A549 (cell line): ENCODE measurements around the gene CLIP2. TPM values are rescaled to one million over a fixed set of nuclear protein-coding genes. Genes with fewer than 3 reads are reported as not detected.
"Not testable (repeated sequence)": the region's sequence is repeated elsewhere in the genome, so short reads cannot be mapped to it uniquely, and the experiment has no call there.

ENCODE experiments used
- ATAC-seq, 2 experiments: fragments of 200-7000 bp in 1 of 2; fragments of >200 bp in 1 of 2; cut with Nextera tagmentation in 1 of 2; cut with Tn5 transposase in 1 of 2; 3 replicates each; pipeline versions ENCODE4 v1.8.0 to v1.9.1; 2018 to 2020; ENCODE audit warnings: mild to moderate bottlenecking in 1 of 2, moderate library complexity in 1 of 2
- CTCF ChIA-PET: fragments of 300-600 bp; sonication (Branson Sonifier 250); formaldehyde crosslinking; extraction: SDS; loops from one replicate; lab custom pipeline; 2021; ENCODE audit warnings: antibody characterized with exemption, inconsistent platforms; lab: Yijun Ruan, JAX
- POLR2A ChIA-PET: fragments of 350-600 bp; formaldehyde crosslinking; extraction: SDS; loops from one replicate; lab custom pipeline; 2021; ENCODE audit warnings: antibody characterized with exemption, inconsistent platforms; lab: Yijun Ruan, JAX
- DNase-seq, 2 experiments: peaks; one replicate each; pipeline versions ENCODE4 v3.0.0 to v3.0.0-alpha.2; 2011 to 2016; ENCODE audit warnings: low read depth in 1 of 2, low spot score in 1 of 2
- FAIRE-seq: peaks from 2 replicates; lab custom pipeline; 2011; peaks lifted over from hg19 to GRCh38; lab: Jason Lieb, UNC
- H3K27ac ChIP-seq, 2 experiments: fragments of >200 bp; sonication (Bioruptor Twin); formaldehyde crosslinking; 3 replicates each; pipeline ENCODE4 v1.5.1; 2016 to 2017
- H3K4me1 ChIP-seq: fragments of >200 bp; sonication (Bioruptor Twin); formaldehyde crosslinking; 3 replicates; pipeline ENCODE4 v1.6.1; 2016
- H3K4me2 ChIP-seq: fragments of >200 bp; sonication (Bioruptor Twin); formaldehyde crosslinking; 3 replicates; pipeline ENCODE4 v1.6.1; 2016
- H3K4me3 ChIP-seq: fragments of >200 bp; sonication (Bioruptor Twin); formaldehyde crosslinking; 3 replicates; pipeline ENCODE4 v1.5.1; 2016
- H3K9me3 ChIP-seq: fragments of >200 bp; sonication (Bioruptor Twin); formaldehyde crosslinking; 3 replicates; pipeline ENCODE4 v1.6.1; 2016
- ATOH8 ChIP-seq: fragments of 250-450 bp; sonication (Bioruptor Pico); IDR thresholded peaks from 2 replicates; pipeline ENCODE4 v1.5.0; 2020; ENCODE audit warnings: low read depth, mild to moderate bottlenecking, moderate library complexity
- BHLHE40 ChIP-seq: IDR thresholded peaks from 2 replicates; pipeline ENCODE4 v1.6.1; 2012; ENCODE audit warnings: low read depth, low read length, inconsistent platforms
- CBX2 ChIP-seq: fragments of 200-600 bp; sonication (generic); IDR thresholded peaks from 2 replicates; pipeline ENCODE4 v1.6.1; 2016; ENCODE audit warnings: low read depth, mild to moderate bottlenecking, borderline replicate concordance
- CHD4 ChIP-seq: fragments of 200-600 bp; sonication (generic); IDR thresholded peaks from 2 replicates; pipeline ENCODE4 v1.6.1; 2016; ENCODE audit warnings: antibody characterized with exemption, mild to moderate bottlenecking, borderline replicate concordance
- ESRRA ChIP-seq: fragments of 150-350 bp; IDR thresholded peaks from 2 replicates; pipeline ENCODE4 v1.6.1; 2014; ENCODE audit warnings: mild to moderate bottlenecking, low read length, borderline replicate concordance
- JUN ChIP-seq, 2 experiments: fragments of >200 bp; sonication (Bioruptor Twin); formaldehyde crosslinking; IDR thresholded peaks; 2 replicates in 1 of 2; 3 replicates in 1 of 2; pipeline ENCODE4 v1.6.1; 2016 to 2017
- JUNB ChIP-seq: fragments of >200 bp; sonication (Bioruptor Twin); formaldehyde crosslinking; IDR thresholded peaks from 2 replicates; pipeline ENCODE4 v1.6.1; 2016
- MYC ChIP-seq: IDR thresholded peaks from 2 replicates; pipeline ENCODE4 v1.6.1; 2012; ENCODE audit warnings: mild to moderate bottlenecking, inconsistent platforms, low read length, improper control_type of control experiment, borderline replicate concordance
- NFE2L2 ChIP-seq: fragments of 150-350 bp; conservative IDR thresholded peaks from 2 replicates; pipeline ENCODE4 v1.6.1; 2014; ENCODE audit warnings: low read length
- RAD21 ChIP-seq, 2 experiments: fragments of >200 bp in 1 of 2; sonication (Bioruptor Twin) in 1 of 2; formaldehyde crosslinking in 1 of 2; IDR thresholded peaks in 1 of 2; conservative IDR thresholded peaks in 1 of 2; 2 replicates in 1 of 2; 3 replicates in 1 of 2; pipeline ENCODE4 v1.6.1; 2012 to 2018; ENCODE audit warnings: inconsistent platforms in 1 of 2
- SMC3 ChIP-seq: fragments of >200 bp; sonication (Bioruptor Twin); formaldehyde crosslinking; IDR thresholded peaks from 3 replicates; pipeline ENCODE4 v1.6.1; 2018; ENCODE audit warnings: inconsistent platforms
- WGBS: methylation state at CpG from one replicate; pipeline ENCODE4 v1.1.6; 2017; ENCODE audit errors: missing lambda C conversion rate; 5-methylcytosine and 5-hydroxymethylcytosine counted together
- polyA plus RNA-seq, 4 experiments: library from polyadenylated mRNA; depleted of rRNA in 3 of 4; stranded (reverse); fragments of >200 nt; fragmentation: RNase III in 1 of 4; extraction: RNeasy Plus Mini Kit Qiagen cat#74134 plus additional on column Dnase treatment in 1 of 4; gene quantifications; 2 replicates in 3 of 4; 3 replicates in 1 of 4; pipeline ENCODE4 v1.2.3, GENCODE V29; 2011 to 2017
- TF ChIP-seq, protein P1 (sequence below): fragments of >200 bp; sonication (Bioruptor Twin); formaldehyde crosslinking; IDR thresholded peaks from 3 replicates; pipeline ENCODE4 v1.5.1; 2016
- TF ChIP-seq, protein P2 (sequence below): fragments of 150-350 bp; IDR thresholded peaks from 2 replicates; pipeline ENCODE4 v1.6.1; 2014; ENCODE audit warnings: low read depth, mild to moderate bottlenecking, low read length
- TF ChIP-seq, protein P3 (sequence below): IDR thresholded peaks from 2 replicates; pipeline ENCODE4 v1.6.1; 2012

Gene CLIP2
- polyA plus RNA-seq, 2 of the 4 experiments (the other 2 are of a cell fraction), result 3.7 to 17.0 TPM

- Histone ChIP-seq H3K4me3 (no peak overlapping the region), H3K27ac (0 out of 6 replicates have a peak overlapping the region, but pooled peaks of 1 of the 2 experiments have one; percentile 13), H3K4me2 (no peak overlapping the region), H3K4me1 (peaks cover 2% of the 10 kb centered on the region), H3K9me3 (no peaks in the 10 kb centered on the region)
- FAIRE-seq, result no peak
- CTCF ChIA-PET, result interaction anchor here (0.6 to 5.2 kb wide), 12 partner anchors 9 to 743 kb away, joined by 3 to 60 read pairs (median 4); no protein-coding TSS in a partner anchor
- no peak for DNase-seq
- TF ChIP-seq CHD4, result no peak
- no peak for TF ChIP-seq JUNB
- no peak for TF ChIP-seq CBX2
- no peak for TF ChIP-seq NFE2L2
- TF ChIP-seq BHLHE40, result no peak
- no peak for TF ChIP-seq ESRRA
- TF ChIP-seq JUN (IDR thresholded peaks at IDR 0.05), result no peak
- WGBS, result 85% methylated on average over 3 of the region's 3 CpGs
- ATAC-seq, result no peak; a peak in 1 of 6 replicates
- POLR2A ChIA-PET, result no interaction called here
Measured at GRCh38 chr7:74412603-74413002, 123.4 kb downstream of the CLIP2 start.

GRCh38 chr7:74414595-74415333 lies 125.6 kb downstream of the CLIP2 start:
- H3K4me3 ChIP-seq, CTCF ChIA-PET, FAIRE-seq, H3K4me2 ChIP-seq, H3K9me3 ChIP-seq, POLR2A ChIA-PET, H3K4me1 ChIP-seq, ATAC-seq, DNase-seq, H3K27ac ChIP-seq: not testable (repeated sequence)
- no CpG with 5 or more reads among the region's 7 CpGs for WGBS

GRCh38 chr7:74417419-74417971 lies 128.3 kb downstream of the CLIP2 start:
- FAIRE-seq (no peak), DNase-seq (peak; percentile 77 to 95), ATAC-seq (peak; percentile 94 to 97)
- ChIA-PET CTCF (interaction anchor here (0.6 to 3.4 kb wide), 43 partner anchors 8 to 629 kb away, joined by 3 to 85 read pairs (median 4); no protein-coding TSS in a partner anchor), POLR2A (no interaction called here)
- Histone ChIP-seq H3K27ac (peak overlapping the region; percentile 70 to 81), H3K4me3 (no peak overlapping the region), H3K4me2 (peak overlapping the region; percentile 34), H3K4me1 (peaks cover 9% of the 10 kb centered on the region), H3K9me3 (no peaks in the 10 kb centered on the region)
- TF ChIP-seq SMC3 (peak; percentile 98), ATOH8 (no peak), MYC (no peak), RAD21 (conservative IDR thresholded peaks at IDR 0.05 in 1 of 2, IDR thresholded peaks at IDR 0.05 in 1 of 2) (peak; percentile 99)
- TF ChIP-seq, protein P1, sequence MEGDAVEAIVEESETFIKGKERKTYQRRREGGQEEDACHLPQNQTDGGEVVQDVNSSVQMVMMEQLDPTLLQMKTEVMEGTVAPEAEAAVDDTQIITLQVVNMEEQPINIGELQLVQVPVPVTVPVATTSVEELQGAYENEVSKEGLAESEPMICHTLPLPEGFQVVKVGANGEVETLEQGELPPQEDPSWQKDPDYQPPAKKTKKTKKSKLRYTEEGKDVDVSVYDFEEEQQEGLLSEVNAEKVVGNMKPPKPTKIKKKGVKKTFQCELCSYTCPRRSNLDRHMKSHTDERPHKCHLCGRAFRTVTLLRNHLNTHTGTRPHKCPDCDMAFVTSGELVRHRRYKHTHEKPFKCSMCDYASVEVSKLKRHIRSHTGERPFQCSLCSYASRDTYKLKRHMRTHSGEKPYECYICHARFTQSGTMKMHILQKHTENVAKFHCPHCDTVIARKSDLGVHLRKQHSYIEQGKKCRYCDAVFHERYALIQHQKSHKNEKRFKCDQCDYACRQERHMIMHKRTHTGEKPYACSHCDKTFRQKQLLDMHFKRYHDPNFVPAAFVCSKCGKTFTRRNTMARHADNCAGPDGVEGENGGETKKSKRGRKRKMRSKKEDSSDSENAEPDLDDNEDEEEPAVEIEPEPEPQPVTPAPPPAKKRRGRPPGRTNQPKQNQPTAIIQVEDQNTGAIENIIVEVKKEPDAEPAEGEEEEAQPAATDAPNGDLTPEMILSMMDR, result peak; percentile 93
- TF ChIP-seq, protein P2, sequence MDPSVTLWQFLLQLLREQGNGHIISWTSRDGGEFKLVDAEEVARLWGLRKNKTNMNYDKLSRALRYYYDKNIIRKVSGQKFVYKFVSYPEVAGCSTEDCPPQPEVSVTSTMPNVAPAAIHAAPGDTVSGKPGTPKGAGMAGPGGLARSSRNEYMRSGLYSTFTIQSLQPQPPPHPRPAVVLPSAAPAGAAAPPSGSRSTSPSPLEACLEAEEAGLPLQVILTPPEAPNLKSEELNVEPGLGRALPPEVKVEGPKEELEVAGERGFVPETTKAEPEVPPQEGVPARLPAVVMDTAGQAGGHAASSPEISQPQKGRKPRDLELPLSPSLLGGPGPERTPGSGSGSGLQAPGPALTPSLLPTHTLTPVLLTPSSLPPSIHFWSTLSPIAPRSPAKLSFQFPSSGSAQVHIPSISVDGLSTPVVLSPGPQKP, result no peak
- TF ChIP-seq, protein P3, sequence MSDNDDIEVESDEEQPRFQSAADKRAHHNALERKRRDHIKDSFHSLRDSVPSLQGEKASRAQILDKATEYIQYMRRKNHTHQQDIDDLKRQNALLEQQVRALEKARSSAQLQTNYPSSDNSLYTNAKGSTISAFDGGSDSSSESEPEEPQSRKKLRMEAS, result peak; percentile 66
- 20% methylated on average over 14 of the region's 16 CpGs for WGBS
